ENCODE results near the gene LCT.
"Not testable (repeated sequence)": the region's sequence is repeated elsewhere in the genome, so short reads cannot be mapped to it uniquely, and the experiment has no call there.

LCT gene

DNA sequence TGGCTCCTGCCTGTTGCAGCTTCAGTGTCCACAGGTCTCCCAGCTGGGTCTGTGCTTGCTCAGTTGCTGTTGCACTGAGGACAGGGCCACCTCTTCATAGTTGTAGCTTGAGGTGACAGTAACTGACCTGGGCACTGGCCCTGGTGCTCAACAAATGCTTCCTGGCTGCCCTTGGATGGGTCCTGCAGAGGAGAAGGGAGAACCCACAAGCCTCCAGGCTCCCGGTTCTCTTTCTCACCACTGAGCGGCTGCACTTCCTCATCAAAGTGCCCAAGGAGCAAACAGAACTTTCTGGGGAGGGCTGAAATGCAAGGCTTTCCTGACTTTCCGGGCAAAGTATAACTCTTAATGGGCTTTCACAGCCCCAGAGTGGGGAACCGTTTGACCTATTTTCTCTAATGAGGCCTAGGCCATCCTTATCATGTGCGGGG, 38.7 kb downstream of the LCT start:
- no peak for DNase-seq

DNA sequence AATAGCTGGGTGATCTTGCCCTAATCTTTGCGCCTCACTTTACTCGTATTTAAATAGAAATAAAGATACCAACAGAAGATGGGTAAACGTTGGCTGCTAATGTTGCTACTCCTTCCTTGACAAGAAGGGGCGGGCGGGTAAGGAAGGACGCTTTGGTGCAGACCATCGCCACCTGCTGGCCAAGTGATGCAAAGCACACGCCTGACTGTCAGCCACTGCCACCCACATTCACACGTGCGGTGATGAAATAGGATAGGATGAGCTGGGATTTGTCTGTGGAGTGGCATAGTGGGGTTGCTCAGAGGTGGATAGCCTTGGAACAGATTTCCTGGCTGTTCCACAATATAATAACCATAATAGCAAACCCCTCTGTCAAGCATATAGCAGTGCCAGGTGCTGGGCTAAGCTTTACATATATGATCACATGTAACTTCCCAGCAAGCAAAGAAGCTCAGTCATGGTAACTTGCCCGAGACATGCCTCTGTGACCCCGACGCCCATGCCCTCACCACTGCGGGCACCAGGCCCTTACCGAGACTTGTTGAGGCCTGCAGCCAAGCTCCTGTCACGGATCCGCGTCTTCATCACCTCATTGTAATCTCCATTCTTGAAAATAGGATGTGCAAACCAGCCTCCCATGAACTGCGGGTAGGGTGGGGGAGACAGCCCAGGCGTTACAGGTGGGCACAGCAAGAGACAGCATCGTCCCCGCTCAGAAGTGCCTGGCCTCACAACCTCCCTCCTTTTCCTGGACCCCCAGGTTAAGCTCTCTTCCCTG, 39.3 kb downstream of the LCT start:
- peak in 40 of 56 donors; percentile 2 to 63 (median 20) for DNase-seq

DNA sequence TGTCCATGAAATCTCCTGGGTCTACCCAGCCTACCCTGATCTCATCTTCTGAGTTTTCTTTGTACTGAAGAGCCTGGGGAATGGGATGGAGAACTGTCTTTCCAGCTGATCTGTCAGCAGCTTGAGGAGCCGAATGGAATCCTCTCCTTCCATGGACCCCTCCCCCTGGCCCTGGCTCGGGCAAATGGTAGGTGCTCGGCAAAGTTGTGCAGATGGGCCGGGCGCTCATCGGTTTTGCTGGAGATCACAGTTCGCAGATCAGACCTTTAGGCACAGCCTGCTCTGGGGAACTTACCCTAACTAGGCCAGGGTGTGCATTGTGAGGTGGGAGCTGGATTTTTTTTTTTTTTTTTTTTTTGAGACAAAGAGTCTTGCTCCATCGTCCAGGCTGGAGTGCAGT, 40.4 kb downstream of the LCT start:
- no peak for DNase-seq

DNA sequence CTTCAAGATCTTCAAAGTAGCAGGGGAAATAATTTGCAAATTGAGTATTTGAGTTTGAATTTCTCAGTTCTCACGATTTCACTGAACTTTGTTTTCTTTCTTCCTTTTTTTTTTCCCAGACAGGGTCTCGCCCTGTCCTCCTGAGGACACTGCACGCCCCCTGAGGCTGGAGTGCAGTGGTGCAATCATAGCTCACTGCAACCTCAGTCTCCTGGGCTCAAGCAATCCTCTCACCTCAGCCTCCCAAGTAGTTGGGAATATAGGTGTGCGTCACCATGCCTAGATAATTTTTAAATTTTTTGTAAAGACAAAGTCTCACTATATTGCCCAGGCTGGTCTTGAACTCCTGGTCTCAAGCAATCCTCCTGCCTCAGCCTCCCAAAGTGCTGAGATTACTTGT, 41.3 kb downstream of the LCT start:
- not testable (repeated sequence) for DNase-seq

DNA sequence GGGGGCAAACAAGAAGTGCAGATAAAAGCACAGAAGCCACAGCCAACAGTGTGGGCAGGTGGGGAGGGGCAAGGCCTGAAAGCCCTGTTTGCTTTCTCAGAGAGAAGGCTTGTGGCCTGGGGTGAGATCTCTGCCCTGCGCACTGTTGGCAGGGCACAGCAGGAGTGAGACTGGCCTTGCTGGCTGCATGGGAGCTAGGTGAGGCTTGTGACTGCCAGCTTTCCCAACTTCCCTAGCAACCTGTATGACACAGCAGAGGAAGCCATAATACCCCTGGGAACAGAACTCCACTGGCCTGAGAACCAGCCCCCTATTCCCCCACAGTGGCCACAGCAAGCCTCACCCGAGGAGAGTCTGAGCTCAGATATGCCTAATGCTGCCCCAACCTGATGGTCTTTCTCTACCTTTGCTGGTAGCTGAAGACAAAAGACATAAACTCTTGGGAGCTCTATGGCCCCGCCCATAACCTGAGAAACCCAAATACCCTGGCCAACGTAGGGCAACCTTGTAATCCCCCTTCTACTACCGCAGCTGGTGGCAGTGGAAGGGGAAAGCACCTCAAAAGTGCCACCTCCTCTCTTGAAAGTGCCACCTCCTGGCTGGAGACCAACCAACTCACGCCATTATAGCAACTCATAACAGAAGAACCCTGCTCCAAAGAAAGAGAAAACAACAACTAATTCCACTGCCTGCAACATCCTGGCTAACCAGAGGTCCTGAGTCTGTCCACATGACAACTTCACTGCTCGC, 44.4 kb downstream of the LCT start:
- no peak for DNase-seq

DNA sequence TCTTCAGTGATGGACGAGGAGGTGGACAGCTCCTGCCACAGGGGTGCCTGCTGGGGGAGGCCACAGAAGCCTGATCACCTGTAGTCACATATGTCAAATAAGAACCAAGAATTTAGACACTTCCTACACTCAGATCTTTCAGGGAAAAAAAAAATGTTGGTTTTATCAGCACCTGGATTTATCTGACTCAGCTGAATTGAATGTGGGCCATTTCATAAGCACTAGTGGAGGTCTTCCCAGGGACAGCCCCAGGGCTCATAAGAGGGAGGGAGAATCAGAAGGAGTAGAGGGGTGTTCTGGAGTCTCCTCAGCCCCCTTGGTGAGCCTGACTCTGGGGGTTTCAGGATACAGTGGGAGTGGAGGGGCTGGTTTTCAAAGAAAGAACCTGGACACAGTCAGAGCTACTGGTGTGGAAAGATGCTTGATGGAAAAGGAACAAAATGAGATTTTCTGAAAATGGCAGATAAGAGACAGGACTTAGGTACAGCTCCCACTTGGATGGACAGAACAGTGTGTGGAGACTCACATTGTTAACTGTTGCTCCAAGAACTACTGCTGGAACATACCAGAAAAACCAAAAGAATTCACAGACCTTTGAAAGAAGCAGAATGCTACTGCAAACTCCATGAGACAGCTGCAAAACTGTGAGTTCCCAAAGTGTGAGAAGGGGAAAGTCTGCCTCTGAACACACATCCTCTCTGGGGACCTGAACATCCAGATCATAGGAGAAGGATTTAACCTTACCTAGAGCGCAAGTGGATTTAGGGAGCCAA, 45.4 kb downstream of the LCT start:
- no peak for DNase-seq

DNA sequence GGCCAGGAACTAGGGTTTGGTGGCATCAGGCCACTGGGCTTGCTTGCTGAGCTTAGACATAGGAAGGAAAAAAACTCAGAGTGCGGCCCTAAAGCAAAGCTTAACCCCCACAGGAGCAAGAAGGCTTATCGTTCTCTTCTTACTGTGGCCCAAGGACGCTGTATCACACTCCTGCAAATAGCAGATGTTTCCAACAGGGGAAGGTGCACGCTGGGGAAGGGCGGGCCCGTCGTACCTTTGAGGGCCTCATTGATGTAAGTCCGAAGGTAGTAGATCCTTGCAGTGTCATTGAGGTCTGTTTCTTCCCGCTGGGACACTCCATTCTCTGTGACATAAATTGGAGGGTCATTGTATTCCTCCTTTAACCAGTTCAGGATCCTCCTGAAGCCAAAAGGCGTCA, 46.6 kb downstream of the LCT start:
- DNase-seq: no peak

DNA sequence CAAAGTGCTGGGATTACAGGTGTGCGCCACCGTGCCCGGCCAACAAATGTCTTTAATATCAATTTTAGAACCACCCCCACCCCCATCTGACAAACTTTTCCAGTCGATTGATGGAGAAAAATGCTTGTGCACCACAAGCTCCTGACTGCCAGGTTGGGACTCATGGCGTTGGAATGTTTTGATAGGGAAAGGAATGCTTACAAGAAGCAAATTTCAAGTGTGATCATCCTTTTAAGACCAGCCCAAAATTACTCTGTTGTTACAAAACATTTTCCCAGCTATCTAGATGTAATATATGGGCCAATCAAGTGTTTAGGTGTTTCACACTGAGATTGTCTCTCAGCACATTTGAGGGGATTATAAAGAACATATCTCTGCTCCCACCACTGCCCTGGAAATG, 50.2 kb downstream of the LCT start:
- no peak for DNase-seq

DNA sequence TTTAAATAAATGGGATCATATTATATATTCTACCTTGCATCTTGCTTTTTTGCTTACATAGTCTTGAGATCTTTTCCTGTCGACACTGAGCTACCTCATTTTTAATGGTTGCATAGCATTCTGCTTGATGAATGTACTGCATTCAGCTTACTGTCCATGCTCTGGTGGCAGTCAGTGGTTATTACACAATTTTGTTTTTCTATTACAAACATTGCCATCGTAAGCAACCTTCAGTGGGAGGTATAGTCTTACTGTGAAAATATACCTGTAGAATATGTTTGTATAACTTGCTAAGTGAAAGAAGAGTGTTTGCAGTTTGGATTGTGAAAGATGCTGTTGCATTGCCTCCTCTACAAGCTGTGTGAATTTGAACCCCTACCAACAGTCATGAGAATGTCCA, 52.0 kb downstream of the LCT start:
- no peak for DNase-seq

DNA sequence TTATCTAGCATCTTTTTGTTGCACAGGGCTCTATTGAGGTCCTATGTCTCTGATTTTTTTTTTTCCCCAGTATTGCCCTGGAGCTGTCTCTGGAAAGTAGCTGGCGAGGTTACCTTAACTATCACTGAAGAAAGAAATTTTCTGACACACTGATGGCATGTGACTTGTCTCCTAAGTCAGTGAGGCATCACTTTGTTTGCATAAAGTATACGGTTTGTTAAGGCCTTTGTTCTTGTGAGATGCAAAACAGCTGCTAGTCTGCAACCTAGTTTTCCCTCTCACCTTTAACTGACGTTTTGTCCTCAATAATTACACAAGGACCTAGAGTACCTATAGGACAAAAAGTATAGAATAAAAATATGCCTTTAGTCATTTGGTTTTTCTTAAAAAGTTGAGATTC, 53.5 kb downstream of the LCT start:
- no peak for DNase-seq

DNA sequence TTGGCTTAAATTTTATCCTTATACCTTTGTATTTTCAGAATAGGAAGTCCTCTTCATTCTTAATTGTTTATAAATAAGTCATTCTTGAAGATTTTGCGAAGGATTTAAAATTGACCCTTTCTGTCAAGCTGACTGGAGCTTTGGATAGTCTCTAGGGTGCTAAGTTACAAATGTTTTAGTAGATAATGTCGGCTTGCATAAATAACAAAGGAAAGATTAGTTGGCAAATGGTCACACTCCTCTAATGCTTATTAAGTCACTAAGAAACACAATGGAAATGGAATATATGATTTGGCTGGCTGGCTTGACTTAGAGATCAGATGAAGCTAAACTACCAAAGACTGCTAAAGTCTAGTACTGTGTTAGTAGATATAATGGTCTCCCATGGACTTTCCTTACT, 54.8 kb downstream of the LCT start:
- no peak for DNase-seq

DNA sequence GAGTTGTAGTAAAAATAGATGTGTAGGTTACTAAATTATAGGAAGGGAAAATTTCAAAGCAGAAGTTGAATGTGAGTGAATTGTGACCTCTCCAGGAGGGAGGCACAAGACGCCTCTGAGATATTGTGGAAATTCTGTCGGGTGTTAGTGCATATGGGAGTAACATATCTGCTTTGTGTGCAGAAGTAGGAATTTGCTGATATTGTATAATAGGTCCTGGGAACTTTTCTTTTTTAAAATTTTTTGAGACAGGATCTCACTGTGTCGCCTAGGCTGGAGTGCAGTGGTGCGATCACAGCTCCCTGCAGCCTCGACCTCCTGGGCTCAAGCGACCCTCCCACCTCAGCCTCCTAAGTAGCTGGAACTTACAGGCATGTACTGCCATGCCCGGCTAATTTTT, 60.6 kb downstream of the LCT start:
- no peak for DNase-seq

DNA sequence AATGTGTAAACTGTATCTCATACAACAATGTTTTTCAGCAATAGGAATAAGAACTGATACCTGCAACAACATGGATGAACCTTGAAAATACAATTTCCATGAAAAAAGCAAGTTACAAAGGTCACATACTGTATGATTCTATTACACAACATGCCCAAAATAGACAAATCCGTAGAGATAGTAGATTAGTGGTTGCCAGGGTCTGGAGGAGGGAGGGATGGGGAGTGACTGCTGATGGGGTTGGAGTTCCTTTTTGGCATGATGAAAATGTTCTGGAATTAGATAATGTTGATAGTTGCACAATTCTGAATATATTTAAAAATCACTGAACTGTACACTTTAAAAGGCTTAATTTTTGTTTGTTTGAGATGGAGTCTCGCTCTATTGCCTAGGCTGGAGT, 61.6 kb downstream of the LCT start:
- no peak for DNase-seq

DNA sequence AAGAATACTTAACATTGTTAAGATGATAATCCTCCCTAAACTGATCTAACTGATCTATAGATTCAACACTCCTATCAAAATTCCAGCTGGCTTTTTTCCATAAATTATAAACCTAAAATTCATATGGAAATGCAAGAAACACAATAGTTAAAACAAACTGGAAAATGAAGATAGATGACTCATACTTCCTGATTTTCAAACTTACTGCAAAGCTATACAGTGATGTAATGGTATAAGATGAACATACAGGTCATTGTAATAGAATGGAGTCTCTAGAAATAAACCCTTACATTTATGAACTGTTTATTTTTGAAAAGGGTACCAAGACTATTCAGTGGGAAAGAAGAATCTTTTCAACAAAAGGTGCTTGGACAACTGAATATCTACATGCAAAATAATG, 63.1 kb downstream of the LCT start:
- DNase-seq: no peak

DNA sequence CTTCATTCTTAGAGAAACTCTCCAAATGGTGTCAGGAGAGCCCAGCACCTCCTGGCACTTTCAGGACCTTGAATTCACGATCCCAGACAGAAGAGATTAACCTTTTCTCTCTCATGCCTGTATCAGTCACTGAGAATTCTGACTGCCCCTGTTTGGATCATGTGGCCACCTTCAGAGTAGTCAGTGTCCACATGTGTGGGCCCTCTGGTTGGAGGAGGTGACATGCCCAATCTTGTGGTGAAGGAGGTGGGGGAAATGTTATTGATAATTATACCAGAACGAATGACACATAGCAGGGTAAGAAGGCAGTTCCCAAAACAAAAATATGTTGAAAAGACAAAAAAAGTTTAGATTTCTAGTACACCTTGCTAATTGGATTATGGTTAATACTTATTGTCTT, 63.7 kb downstream of the LCT start:
- no peak for DNase-seq

DNA sequence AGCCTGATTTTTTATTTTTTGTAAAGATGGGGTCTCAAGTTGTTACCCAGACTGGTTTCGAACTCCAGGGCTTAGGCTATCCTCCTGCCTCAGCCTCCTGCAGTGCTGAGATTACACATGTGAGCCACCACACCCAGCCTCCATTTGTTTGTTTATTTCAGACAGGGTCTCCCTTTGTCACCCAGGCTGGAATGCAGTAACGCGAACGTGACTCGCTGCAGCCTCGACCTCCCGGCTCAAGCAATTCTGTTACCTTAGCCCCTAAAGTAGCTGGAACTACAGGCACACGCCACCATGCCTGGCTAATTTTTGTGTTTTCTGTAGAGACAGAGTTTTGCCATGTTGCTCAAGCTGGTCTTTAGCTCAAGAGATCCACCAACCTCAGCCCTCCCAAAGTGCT, 68.1 kb downstream of the LCT start:
- DNase-seq: no peak

DNA sequence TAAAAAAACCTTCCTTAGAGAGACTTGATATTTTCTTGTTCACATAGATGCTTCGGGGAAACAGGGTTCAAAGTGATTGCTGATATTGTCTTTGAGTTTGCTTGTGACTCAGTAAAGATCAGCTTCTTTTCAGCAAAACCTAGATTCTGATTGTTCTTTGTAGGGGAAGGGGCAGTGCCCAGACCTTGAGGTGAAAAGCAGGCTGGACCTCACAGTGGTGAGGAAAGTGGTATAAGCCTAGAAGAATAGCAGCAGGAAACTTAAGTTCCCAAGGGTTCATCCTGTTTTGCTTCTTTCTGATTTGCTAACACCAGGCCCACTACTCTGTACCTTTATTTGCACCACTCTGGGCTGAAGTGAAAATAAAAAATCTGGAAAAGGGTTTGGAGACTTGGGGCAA, 74.5 kb downstream of the LCT start:
- DNase-seq: no peak

DNA sequence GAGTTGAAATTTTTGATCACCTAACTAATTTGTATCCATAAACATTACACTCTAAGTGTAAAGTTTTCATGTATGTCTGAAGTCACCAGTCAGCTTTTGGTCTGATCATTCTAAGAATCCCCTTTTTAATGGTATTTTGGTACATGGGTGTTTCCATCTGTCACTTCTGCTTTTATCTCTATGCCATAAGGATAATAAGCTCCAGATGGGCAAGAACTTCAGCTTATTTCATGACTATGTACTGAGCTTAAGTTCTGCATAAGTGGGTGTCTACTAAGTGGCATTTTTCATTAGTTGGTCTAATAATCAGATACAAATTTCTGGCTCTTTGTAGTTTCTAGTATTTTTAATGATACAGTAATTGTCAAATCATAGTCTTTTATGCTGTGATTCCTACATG, 75.0 kb downstream of the LCT start:
- no peak for DNase-seq

DNA sequence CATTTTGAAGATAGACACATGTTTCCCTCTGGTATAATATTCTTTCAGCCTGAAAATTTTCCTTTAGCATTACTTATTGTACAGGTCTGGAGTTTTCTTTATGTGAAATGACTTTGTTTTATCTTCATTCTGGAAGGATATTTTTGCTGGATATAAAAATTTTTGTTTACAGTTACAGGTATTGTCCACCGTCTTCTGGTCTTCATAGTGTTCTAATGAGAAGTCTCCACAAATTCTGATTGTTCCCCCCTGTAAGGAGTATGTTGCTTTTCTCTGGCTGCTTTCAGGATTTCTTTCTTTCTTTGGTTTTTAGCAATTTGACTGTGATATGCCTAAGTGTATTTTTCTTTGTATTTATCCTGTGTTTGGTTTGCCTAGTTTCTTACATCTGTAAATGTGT, 80.3 kb downstream of the LCT start:
- no peak for DNase-seq

DNA sequence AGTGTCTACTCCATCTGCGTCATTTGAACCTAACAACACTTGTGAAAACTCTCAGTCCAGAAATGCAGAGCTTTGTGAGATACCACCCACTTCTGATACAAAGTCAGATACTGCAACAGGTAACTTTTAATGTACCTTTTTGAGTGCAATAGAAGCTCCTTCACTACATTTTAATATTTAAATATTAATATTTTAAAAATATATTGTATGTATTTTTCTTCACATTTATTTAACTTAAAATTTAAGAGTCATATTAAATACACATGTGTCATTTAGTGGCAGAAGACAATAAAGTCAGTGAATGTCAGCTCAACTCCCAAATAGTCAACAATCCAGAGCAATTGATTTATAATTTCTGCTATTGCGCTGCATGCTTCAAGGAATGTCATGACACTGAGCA, 81.4 kb downstream of the LCT start:
- DNase-seq: no peak

DNA sequence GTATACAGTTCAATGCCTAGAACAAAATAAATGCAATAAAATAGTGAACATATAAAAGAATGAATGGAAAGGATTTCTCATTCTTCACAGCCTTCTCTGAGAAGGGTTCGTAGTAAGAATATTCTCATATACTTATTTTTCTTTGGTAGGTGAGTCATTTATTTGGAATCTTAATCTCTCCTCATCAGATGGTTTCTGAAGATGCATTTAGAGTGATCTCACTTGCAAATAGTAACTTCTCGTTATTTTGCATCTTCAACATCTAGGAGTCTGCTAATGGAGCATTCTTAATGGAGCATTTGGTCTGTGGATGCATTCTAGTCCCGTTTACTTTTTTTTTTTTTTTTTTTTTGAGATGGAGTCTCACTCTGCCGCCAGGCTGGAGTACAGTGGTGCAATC, 91.4 kb downstream of the LCT start:
- no peak for DNase-seq

DNA sequence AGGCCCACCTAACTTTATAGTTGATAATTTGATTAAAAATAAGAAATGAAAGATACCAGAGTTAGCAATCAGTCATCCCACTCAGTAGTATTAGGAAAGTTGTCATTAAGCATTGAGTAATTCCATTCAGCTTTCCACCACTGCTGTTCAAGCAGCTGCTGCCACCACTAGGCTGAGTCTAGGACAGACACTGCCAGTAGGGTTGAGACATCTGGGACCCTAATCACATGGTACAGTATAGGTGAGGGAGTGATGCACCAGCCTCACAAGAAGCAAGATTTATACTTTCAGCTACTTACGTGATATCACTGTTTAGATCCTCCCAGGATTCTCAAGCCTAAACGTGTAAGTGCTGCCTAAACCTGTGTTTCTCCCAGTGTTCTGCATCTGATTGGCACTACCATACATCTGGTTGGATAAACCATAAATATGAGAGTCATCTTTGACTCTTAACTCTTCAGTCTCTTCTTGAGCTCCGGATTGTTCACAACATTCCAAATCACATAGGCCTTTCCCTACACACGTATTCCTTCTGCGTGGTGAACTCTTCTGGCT, 92.1 kb downstream of the LCT start:
- DNase-seq: peak in 4 of 56 donors; percentile 1 to 3 (median 2)

Measured in nucleus accumbens (tissue), 56 donors.